Stimulated activated CD4-positive, alpha-beta T cell treated with anti-CD3 and anti-CD28 coated beads, TNF-alpha, amount 100 ng/mL, for 48 hours (primary cell): ENCODE data around the gene HMGN1.

Experiments used
- DNase-seq, 3 donors: peaks; one replicate each; pipeline ENCODE4 v3.0.0-alpha.2; 2020; ENCODE audit warnings: low read depth in 3 of 3

The HMGN1 gene

DNA sequence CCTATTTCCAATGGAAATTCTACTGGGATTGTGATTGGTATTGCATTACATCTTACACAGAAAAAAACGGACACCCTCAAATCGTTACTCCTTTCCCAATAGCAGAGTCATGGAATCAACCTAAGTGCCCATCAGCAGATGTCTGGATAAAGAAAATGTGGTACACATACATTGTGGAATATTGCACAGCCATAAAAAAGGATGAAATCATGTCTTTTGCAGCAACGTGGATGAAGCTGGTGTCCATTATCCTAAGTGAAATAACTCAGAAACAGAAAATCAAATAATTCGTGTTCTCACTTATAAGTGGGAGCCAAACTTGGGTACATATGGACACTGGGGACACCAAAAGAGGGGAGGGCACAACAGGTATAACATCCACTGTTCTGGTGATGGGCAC, 14.3 kb downstream of the HMGN1 start:
- DNase-seq: no peak

GRCh38 chr21:39332175-39332574, 16.7 kb downstream of the HMGN1 start:
- no peak for DNase-seq

DNA sequence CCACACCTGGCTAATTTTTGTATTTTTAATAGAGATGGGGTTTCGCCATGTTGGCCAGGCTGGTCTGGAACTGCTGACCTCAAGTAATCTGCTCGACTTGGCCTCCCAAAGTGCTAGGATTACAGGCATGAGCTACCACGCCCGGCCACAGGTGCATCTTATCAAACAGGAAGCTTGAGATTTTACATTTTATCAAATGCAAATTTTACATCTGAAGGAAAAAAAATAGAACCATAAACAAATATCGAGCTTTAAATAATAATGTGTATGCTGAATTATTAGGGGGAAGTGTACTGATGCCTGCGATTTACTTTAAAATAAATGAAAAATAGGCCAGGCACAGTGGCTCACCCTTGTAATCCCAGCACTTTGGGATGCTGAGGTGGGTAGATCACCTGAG, 18.9 kb downstream of the HMGN1 start:
- DNase-seq: no peak

DNA sequence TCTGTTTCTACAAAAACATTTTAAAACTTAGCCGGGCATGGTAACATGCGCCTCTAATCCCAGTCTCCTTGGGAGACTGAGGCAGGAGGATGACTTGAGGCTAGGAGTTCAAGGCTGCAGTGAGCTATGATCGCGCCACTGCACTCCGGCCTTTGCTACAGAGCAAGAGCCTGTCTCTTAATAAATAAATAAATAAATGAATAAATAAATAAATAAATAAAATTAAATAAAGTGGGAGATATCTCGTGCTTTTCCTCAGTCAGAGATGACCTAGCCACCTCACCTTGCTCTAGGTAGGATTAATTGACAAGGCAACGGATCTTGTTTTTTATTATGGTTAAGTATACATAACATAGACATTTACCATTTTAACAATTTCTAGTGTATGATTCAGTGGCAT, 21.2 kb downstream of the HMGN1 start:
- DNase-seq: no peak

DNA sequence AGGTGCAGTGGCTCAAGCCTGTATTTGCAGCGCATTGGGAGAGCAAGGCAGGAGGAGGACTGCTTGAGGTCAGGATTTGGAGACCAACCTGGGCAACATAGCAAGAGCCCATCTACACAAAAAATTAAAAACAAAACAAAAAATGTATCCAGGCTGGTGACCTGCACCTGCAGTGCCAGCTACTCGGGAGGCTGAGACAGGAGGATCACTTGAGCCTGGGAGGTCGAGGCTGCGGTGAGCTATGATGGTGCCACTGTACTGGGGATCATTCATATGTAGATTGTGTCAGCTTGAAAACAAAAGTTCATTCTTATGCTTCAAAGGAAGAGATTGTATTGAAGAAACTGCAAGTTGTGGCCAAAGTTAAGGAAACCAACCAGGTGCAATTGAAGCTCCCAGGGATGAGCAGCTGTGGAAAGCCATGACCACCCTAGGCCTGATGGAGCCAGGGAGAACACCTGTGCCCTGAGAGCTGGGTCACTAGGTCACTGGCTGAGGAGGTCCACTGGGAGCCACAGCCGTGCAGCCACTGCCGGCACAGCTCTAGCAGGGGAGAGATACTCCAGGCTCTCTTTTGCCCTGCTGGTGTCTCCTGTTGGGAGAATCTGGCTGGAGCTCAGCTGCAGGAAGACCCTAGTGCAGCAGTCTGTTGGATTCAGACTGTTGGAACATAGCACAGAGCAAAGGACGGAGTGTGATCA, 22.1 kb downstream of the HMGN1 start:
- DNase-seq: no peak

DNA sequence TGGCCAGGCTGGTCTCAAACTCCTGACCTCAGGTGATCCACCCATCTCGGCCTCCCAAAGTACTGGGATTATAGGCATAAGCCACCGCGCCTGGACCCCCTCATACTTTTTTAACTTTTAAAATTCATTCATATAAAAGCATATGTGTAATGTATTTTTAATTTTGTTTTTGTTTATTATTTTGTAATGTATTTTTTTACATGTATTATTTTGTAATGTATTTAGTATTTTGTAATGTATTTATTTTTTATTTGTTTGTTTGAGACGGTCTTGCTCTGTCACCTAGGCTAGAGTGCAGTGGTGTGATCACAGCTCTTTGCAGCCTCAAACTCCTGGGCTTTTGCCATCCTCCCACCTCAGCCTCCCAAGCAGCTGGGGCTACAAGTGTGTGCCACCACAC, 23.4 kb downstream of the HMGN1 start:
- no peak for DNase-seq

- no peak for DNase-seq
These were observed 27.5 kb downstream of the HMGN1 start for GRCh38 chr21:39321424-39321823.

DNA sequence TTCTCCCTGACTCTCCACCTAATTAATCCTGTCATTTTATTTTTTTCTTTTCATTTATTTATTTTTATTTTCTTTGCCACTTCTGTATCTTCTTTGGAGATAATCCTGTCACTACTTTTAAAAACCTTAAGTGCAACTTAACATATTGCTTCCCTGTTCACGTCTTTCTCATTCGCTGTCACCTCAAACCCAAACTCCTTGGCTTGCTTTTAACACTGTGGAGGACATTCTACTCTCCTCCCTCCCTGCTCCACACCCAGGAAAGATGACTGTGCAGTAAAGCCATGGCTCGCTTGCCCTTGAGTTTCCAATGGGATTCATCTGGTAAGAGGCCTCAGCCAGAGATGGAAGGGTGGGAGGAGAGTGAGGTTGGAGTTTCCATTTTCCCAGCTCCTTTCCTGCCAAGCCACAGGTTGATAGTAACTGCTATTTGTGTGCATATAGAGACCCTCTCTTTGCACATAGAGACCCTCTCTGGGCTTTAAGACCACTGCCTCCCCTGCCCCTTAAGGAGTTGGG, 29.0 kb downstream of the HMGN1 start:
- no peak for DNase-seq

- DNase-seq: no peak
These were observed 29.6 kb downstream of the HMGN1 start for GRCh38 chr21:39319251-39319756.

DNA sequence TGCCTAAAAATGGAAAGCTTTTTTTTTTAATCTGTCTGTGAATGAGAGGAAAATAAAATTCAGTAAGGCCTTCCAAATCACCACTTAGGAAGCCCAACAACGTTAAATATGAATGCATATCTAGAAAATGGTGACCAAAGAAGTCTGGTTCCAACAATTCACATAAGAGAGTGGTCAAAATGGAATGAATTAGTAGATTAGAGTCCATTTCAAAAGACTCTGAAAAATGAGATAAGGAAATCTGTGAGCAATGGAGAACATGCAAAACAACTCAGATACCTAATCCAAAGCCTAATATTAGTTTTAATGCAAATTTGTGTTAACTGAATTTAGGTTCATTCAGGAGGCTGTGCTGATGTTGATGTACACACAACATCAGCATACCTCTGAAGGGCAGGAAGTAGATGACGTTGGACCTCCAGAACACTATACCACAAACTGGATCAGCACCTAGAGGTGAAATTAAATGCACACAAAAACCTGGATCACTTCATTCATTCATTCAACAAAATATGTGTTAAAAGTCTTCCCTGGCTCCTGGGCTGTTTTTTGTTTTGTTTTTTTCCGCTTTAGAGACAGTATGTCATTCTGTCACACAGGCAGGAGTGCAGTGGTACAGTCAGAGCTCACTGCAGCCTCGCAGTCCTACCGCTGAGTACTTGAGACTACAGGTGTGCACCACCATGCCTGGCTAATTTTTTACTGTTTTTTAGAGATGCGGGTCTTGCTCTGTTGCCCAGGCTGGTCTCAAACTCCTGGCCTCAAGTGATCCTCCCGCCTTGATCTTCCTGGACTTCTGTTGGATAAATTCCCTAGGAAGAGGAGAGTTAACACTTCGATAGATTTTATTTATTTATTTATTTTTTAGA, 30.6 kb downstream of the HMGN1 start:
- no peak for DNase-seq

DNA sequence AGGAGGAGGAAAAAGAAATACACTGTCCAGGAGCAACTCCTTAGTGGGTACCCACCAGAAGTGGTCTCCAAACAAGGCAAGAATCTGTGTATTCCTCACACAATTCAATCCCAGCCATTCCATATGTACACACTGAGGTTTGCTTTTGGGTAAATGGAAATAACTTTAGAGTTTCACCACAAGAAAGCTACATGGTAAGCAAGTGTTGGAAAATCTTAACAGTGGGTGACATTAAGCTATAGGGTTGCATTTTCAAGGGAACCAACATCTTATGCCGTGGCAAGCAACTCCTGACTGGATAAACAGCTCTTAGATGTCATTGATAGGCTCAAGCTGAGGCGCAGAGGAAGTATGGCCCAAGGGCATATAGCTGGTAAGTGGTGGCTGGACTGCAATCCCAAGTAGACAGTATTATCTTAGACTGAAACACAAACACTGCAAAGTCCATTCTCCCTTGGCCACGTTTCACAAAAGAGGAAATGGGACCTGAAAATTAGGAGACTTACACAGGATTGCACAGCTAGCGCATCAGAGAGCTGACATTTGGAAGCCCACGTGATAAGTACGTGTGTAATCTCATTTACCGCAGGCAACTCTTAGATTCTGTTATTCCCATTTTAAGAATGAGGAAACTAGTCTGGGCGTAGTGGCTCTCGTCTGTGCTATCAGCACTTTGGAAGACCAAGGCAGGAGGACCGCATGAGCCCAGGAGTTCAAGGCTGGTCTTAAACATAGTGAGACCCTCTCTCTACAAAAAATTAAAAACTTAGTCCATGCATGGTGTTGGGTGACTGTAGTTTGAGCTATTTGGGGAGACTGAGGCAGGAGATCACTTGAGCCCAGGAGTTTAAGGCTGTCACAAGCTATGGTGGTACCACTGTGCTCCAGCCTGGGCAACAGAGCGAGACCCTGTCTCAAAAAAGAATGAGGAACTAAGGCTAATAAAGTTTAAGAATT, 31.5 kb downstream of the HMGN1 start:
- DNase-seq: no peak

DNA sequence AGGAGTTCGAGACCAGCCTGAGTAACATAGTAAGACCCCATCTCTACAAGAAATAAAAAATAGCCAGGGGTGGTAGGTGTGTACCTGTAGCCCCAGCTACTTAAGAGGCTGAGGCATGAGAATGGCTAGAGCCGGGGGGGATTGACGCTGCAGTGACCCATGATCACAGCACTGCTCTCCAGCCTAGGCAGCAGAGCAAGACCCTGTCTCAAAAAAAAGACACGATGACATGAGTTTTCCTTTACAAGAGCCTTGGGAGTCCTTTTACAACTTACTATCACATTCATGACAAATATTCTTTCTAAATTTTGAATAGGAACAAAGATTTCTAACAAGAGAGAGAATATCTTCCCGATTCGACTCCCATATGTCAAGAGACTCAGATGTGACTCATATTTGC, 32.2 kb downstream of the HMGN1 start:
- DNase-seq: no peak

- no peak for DNase-seq
These were observed 33.1 kb downstream of the HMGN1 start for GRCh38 chr21:39315603-39316445.

DNA sequence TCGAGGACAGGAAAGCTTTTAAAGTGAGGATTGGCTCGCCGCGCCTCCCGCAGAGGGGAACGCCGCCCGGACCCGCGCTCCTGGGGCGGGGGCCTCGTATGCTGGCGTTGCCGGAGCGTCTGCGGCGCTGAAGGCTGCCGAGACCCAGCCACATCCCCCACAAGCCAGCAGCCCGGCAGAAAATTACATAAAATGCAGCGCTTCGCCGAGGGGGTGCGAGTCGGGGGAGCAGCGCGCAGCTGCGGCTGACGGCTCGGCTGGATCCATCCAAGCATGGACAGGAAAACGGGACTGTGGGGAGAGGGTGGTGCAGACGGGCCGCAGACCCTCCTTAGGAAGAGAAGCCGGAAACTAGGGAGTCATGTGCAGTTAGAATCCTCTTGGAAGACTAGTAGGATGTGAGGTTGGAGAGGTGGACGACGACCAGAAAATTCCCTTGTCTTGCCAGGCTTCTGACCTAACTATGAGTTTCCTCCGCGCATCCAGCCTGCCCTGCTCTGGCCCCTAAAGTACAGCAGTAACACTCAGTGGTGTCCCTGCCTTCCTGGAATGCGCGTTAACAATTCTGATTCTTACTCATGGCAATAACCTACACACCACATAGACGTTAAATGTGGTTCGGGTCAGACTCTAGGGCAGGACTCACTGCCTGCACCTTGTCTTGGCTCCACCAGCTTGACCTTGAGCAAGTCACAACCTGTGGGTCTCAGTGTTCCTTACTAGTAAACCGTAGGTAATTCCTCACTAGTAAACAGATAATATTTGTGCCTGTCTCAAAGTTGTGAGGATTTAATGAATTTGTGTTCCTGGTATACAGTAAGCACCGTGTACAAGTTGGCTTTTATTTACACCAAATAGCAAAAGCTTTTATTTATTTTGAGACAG, 34.5 kb downstream of the HMGN1 start:
- peak; percentile 18 to 34 (median 19) for DNase-seq

GRCh38 chr21:39313571-39314142, 35.2 kb downstream of the HMGN1 start, which contains the start of gene BRWD1:
TSS of gene BRWD1 (minus strand) at chr21:39313632. CDS start at chr21:39313491, 141 bp downstream.
- DNase-seq: peak; percentile 56 to 65 (median 63)

DNA sequence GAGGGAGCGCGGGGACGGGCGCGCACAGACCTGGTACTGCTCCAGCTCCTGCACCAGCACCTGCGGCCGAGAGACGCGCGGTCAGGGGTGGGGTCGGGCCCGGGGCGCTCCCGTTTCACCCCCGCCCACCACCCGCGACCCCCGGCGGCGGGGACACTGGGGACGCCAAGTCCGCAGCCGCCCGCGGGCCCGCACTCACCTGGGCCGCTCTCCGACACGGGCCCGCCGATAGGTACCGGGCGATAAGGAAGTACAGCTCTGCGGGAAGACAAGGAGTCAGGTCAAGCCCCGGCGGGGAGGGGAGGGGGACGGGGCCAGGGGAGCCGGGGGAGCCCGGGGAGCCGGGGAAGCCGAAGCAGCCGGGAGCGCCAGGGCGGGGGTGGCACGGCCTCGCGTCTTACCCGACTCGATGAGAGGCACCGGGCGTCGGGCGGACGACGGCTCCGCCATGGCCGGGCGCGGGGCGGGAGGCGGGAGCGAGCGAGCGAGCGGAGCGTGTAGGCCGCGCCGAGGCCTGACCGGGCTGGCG, 35.8 kb downstream of the HMGN1 start:
- peak; percentile 4 to 20 (median 13) for DNase-seq

GRCh38 chr21:39312112-39313041, 36.5 kb downstream of the HMGN1 start:
- peak; percentile 88 to 90 (median 90) for DNase-seq

DNA sequence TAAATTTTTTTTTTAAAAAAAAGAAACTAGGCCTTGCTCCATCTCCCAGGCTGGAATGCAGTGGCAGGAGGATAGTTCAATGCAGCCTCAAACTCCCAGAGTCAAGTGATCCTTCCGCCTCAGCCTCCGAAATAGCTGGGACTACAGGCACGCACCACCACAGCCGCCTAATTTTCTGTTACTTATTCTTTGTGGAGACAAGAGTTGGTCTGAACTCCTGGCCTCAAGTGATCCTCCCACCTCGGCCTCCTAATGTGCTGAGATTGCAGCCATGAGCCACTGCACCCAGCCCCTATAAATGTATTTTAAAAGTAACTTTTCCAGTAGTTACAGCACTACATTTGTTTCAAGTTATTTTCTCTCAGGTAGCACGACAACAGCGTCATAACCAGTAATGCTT, 37.7 kb downstream of the HMGN1 start:
- no peak for DNase-seq
